Dermis microvascular lymphatic vessel endothelial cell (primary cell): ENCODE results near the gene CALB2. TPM values are rescaled to one million over a fixed set of nuclear protein-coding genes. Genes with fewer than 3 reads are reported as not detected.
A peak's percentile ranks its signal among the peaks of the same experiment; 100 is the strongest.

Experiments used
- DNase-seq, 2 donors: peaks; one replicate each; pipeline versions ENCODE4 v3.0.0 to v3.0.0-alpha.2; 2010; ENCODE audit warnings: low read depth in 2 of 2
- total RNA-seq: library from RNA; depleted of rRNA; stranded (reverse); fragments of >200 nt; gene quantifications from 2 replicates; pipeline ENCODE4 v1.2.1, GENCODE V29; 2014

Gene CALB2
- total RNA-seq, 1 donor from 2014 or later: not detected

GRCh38 chr16:71426069-71426879 lies 67.8 kb downstream of the CALB2 start:
- DNase-seq: peak in 1 of 2 donors; percentile 45

GRCh38 chr16:71426880-71427615 lies 68.5 kb downstream of the CALB2 start:
- DNase-seq: no peak

- no peak for DNase-seq
Observed at GRCh38 chr16:71428385-71428784, 69.9 kb downstream of the CALB2 start.

- no peak for DNase-seq
Observed at GRCh38 chr16:71428883-71429282, 70.4 kb downstream of the CALB2 start.

- DNase-seq: no peak
Observed at GRCh38 chr16:71429581-71429980, 71.1 kb downstream of the CALB2 start.

GRCh38 chr16:71430744-71431143 lies 72.2 kb downstream of the CALB2 start:
- no peak for DNase-seq

GRCh38 chr16:71431176-71431575 lies 72.7 kb downstream of the CALB2 start:
- no peak for DNase-seq

- DNase-seq: no peak
Observed at GRCh38 chr16:71431991-71432390, 73.5 kb downstream of the CALB2 start.

GRCh38 chr16:71432906-71433305 lies 74.4 kb downstream of the CALB2 start:
- no peak for DNase-seq

- DNase-seq: no peak
Observed at GRCh38 chr16:71436473-71436872, 78.0 kb downstream of the CALB2 start.

- DNase-seq: no peak
Observed at GRCh38 chr16:71439523-71439922, 81.0 kb downstream of the CALB2 start.

Other genes starting within 250 kb of the CALB2 start
- gene HYDIN, start 128.0 kb upstream of the CALB2 start, total RNA-seq: not detected in 2 replicates
- 29.1 and 29.3 TPM in 2 replicates for gene CMTR2, start 69.3 kb upstream of the CALB2 start, total RNA-seq
- gene TLE7, start 83.3 kb downstream of the CALB2 start, total RNA-seq: not detected in 2 replicates
- gene ZNF23, start 103.5 kb downstream of the CALB2 start, total RNA-seq: 2.4 and 3.8 TPM in 2 replicates
- 1.3 TPM in 2 replicates for gene ZNF19, start 130.6 kb downstream of the CALB2 start, total RNA-seq
- gene CHST4, start 167.7 kb downstream of the CALB2 start, total RNA-seq: not detected in 2 replicates
- not detected in 2 replicates for gene TAT, start 218.4 kb downstream of the CALB2 start, total RNA-seq